Spleen (tissue), 7 donors: Measurements from ENCODE around the gene PEX10.

Source experiments
- POLR2A ChIP-seq, 3 donors: fragments of 450-650 bp; IDR thresholded peaks; one replicate each; pipeline ENCODE4 v1.5.1; 2017; ENCODE audit warnings: antibody characterized with exemption in 3 of 3, mild to moderate bottlenecking in 1 of 3
- POLR2AphosphoS5 ChIP-seq, 3 donors: sonication (generic); formaldehyde crosslinking; IDR thresholded peaks; one replicate each; pipeline ENCODE4 v1.5.1; 2017; ENCODE audit warnings: antibody characterized with exemption in 3 of 3
- TF ChIP-seq, protein P1 (sequence below), 11 experiments: fragments of 200-600 bp in 7 of 11; fragments of 450-650 bp in 4 of 11; sonication (generic) in 4 of 11; IDR thresholded peaks in 8 of 11; conservative IDR thresholded peaks in 3 of 11; 1 replicate in 7 of 11; 2 replicates in 4 of 11; pipeline versions ENCODE4 v1.4.0 to v1.8.0; 2016 to 2021; ENCODE audit warnings: antibody characterized with exemption in 11 of 11, inconsistent platforms in 4 of 11, mild to moderate bottlenecking in 1 of 11
- donor health status: DM: no; HTN: no; CAD: no; lungs with moderate emphysema.
- donor health status: DM: no; HTN: no; CAD: no.
- donor health status: DM: no; HTN: no; CAD: no.

DNA sequence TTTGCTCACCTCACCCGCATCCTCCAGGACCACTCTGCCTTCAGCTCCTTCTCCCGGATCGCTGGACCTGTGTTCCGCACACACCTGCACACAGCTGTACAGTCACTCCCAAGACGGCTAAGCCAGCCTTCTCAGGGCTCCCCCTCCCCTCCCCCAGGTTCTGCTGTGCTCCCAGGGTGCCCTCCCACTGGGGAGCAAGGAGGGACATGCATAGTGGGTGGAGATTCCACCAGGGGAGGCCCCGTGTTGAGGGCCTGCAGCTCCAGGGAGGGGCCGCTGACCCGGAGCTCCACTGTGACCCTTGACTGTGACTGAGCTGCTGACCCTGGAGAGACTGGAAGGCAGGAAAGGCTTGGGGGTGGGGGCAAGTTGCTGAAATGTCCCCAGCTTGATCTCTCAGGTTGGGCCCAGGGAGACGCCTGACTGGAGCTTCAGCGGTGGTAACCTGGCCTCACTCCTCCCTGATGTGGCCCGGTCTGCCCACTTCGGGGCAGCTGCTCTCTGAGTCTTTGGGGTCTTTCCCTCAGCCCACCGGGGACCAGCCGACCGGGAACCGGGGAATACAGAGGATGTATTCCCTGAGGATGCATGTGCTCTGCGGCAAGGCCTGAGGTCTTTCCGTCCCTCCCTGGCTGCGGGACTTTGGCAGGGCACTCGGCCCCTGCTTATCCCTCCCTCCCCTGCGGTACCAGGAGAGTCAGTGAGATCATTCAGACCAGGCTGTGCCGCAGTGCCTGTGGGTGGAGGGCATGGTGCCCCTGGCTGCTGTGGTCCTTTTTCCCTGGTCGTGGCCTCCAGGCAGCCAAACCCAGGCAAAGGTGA, 35.1 kb upstream of the PEX10 start:
- TF ChIP-seq, protein P1, sequence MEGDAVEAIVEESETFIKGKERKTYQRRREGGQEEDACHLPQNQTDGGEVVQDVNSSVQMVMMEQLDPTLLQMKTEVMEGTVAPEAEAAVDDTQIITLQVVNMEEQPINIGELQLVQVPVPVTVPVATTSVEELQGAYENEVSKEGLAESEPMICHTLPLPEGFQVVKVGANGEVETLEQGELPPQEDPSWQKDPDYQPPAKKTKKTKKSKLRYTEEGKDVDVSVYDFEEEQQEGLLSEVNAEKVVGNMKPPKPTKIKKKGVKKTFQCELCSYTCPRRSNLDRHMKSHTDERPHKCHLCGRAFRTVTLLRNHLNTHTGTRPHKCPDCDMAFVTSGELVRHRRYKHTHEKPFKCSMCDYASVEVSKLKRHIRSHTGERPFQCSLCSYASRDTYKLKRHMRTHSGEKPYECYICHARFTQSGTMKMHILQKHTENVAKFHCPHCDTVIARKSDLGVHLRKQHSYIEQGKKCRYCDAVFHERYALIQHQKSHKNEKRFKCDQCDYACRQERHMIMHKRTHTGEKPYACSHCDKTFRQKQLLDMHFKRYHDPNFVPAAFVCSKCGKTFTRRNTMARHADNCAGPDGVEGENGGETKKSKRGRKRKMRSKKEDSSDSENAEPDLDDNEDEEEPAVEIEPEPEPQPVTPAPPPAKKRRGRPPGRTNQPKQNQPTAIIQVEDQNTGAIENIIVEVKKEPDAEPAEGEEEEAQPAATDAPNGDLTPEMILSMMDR (IDR thresholded peaks at IDR 0.05 in 8 of 11, conservative IDR thresholded peaks at IDR 0.05 in 3 of 11), result no peak
- TF ChIP-seq POLR2A (IDR thresholded peaks at IDR 0.05) (no peak), POLR2AphosphoS5 (IDR thresholded peaks at IDR 0.05) (no peak)
